Measurements from ENCODE around the gene VAMP1.
"Not testable (repeated sequence)": the region's sequence is repeated elsewhere in the genome, so short reads cannot be mapped to it uniquely, and the experiment has no call there.

VAMP1 gene

DNA sequence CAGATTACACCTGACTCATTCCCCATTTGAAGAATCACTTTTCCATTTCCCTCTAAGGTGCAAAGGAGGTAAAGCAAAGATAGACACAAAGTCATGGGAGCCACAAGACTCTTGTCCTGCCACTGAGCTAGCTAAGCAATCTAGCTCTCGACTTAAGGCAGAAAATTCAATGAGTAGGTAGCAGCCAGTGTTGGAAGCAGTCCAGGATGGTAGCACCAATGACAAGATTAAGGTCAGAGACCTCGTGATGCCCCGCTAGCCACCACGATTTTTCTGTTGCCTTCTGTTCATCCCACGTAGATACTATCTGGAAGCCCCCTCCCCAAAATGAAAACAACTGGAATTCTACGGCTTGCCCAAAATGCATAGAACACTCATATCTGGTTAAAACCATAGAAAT is 1.4 kb downstream of the VAMP1 start:
- no peak for DNase-seq

DNA sequence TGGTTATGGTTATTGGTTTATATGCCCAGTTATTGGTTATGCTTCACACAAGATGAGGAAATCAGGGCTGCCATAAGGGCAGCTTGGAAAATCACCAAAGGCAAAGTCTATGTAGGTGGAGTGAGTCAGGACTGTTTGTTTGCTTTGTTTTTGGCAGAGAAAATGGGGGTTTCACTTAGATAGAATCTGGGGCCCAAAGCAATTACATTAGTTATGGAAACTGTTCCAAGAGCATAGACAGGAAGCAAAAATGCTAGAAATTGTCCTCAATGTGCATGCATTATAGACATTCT is 2.2 kb downstream of the VAMP1 start:
- no peak for DNase-seq

DNA sequence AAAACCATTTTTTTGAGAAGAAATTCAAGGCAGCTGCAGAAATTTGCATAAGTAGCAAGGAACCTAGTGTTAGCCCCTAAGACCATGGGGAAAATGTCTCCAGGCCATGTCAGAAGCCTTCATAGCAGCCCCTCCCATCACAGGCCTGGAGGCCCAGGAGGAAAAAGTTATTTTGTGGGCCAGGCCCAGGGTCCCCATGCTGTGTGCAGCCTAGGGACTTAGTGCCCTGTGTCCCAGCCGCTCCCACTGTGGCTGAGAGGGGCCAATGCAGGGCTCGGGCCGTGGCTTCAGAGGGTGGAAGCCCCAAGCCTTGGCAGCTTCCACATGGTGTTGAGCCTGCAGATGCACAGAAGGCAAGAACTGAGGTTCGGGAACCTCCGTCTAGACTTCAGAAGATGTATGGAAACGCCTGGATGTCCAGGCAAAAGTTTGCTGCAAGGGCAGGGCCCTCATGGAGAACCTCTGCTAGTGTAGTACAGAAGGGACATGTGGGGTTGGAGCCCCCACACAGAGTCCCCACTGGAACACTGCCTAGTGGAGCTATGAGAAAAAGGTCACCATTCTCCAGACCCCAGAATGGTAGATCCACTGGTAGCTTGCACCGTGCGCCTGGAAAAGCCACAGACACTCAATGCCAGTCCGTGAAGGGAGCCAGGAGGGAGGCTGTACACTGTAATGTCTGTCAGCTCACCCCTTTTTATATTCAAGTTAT is 2.8 kb downstream of the VAMP1 start:
- not testable (repeated sequence) for DNase-seq

DNA sequence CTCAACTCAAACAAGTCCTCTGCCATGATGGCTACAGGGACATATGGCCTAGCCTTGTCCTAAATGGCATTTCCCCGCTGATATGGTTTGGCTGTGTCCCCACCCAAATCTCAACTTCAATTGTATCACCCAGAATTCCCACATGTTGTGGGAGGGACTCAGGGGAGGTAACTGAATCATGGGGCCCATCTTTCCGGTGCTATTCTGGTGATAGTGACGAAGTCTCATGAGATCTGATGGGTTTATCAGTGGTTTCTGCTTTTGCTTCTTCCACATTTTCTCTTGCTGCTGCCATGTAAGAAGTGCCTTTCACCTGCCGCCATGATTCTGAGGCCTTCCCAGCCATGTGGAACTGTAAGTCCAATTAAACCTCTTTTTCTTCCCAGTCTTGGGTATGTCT is 3.7 kb downstream of the VAMP1 start:
- not testable (repeated sequence) for DNase-seq

DNA sequence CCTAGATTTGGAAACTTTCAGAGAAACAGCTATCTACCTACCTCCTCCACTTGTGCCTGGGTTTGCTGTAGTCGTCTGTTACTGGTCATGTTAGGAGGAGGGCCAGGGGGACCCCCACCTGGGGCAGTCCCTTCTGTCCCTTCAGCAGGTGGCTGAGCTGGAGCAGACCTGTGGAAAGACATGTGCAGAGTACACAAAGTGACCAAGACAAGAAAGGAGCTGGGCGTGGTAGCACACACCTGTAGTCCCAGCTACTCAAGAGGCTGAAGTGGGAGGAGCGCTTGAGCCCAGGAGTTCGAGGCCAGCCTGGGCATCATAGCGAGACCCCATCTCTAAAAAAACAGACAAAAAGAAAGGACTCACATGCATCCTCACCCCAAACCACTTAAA is 4.3 kb downstream of the VAMP1 start:
- DNase-seq, result no peak

DNA sequence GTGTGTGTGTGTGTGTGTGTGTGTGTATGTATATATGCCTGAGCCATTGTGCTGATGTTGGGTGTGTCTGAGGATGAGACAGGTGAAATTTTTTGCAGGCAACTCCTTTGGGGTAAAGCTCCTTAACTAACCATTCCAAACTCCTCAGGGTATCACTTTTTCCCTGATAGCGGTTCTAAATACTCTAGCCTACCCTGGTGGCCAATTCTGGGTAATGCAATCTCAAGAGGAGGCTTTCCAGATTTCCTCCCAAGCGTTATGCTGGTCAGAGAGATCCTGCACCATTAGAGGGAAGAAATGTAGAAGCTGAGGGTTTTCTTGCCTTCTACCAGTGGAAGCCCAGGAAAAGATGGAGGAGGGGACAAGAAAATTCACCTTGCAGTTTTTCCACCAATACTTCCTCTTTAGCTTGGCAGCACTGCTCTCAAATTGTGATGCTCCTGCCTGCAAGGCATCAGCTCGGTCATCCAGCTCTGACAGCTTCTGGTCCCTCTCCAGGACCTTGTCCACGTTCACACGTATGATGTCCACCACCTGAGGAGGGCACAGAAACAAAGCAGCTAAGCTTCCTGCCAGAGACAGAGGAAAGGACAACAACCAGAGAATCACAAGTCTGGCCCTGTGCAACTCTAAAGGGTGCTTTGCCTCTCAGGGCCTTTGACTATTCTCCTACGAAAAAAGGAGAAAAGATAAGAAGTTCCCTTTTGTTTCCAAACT is 4.9 kb downstream of the VAMP1 start:
- no peak for DNase-seq

DNA sequence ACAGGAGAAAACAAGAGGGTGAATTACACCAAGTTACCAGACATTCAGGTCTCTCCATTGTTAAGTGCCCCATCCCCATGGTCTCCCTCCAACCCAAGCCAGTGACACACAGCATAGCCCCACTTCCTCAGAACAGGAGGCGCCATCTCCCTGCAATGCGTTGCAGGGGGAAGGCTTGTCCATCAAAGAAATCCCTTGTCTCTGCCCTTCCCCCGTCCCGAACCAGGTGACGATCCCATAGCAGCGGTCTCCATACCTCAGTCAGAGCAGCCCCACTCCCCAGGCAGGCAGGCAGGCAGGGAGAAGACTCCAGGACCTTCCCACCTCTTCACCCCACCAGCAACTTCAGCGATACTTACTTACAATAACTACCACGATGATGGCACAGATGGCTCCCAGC is 5.9 kb downstream of the VAMP1 start:
- no peak for DNase-seq

DNA sequence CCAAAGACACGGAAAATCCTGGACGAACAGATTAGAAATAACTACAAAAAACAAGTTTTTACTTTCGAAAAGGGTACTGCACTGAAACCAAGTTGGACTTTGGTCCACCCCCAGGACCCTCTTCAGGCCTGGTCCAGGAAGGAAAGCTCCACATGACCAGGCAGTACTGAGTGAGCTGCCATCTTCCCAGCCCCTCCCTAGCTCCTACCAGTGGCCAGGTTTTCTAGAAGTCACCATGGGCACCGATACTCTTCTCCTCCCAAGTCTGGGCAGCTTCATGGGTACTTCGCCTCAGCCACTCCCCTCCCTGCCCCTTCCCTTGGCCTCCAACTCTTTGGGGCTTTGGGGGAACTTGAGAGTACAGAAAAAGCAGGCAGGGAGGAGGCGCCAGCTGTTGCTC is 6.6 kb downstream of the VAMP1 start:
- no peak for DNase-seq

DNA sequence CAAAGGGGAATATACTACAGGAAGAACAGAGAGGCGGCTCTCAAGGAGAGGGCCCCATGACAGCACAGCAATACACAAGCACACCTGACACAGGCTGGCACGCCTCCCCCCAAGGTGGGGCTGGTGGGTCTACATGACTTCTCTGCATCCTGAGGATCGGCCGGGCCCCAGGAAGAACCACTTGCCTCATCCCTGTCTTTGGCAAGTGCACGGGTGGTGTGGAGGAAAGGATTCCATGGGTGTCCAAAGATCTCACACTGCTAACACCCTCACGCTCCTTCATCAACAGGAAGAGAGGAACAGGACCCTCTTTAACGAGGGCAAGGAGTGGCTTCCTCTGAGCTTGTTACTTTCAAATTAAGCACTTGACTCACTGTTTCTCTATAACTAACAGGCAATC is 7.3 kb downstream of the VAMP1 start:
- peak; percentile 50 for DNase-seq

DNA sequence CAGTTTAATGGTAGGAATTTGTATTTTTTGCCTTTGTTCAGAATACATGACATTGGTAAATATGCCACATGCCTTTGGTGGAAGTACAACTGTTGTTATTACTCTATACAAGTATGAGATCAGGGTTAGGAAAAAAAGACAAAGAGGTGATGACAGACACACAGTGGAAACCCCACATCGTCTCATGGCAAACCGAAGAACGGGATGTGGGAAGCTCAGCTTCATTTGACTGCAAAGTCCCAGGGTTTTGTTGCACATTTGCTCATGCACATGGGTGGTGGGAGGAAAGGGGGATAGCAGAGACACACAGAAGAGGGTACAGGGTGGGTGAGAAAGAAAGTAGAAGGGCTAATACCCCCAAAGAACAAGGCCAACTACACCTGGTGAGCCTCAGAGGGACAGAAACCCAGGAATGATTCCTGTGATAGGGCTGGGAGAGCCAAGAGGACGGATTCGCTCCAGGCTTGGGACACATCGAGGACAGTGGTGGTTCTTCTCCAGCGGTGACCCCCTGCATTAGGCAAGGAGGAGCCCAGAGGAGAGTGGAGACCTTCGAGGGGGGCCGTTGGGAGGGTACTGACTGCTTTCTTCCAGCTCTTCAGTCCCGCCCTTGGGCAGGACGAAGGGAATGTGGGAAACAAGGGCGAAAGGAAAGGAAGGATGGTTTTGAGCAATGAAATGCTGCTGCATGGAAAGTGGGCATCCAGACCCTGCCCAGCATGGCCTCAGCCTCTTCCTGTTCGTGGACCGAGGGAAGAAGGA is 8.1 kb downstream of the VAMP1 start:
- DNase-seq, result no peak

DNA sequence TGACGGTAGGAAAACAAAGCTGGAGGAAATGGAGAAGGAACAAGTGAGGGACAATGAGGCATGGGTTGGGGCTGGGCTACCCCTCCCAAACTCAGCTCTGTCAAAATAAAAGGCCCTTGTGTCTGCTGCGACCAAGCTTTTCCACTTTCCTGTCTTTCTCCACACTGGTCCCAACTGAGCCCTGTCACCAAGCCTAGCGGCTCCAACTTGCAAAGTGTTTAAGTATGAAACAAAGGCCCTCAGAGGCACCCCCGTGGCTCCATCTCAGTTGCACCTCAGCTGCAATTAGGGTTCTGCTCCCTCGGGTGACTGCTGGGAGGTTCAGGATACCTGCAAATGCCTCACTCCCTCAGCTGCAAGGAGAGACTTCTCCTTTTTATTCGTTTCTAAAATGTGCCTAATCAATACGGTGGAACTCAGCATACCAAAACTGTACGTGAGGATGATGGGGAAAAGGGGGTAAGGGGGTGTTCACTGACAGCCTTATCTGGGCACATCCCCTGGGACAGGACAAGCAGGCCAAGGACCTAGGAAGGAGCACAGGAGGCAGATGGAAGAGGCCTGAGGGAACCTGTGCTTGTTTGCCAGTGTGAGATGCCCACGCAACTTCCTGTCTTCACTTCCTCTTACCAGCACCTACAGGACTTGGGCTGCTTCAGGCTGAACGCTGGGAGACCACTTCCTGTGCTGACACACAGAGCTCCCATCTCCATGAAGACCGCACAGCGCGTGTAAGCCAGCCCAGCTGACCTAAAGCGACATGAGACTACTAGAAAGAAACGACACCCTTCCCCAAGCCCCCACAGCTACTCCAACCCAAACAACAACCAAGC is 8.9 kb downstream of the VAMP1 start:
- peak; percentile 75 for DNase-seq

DNA sequence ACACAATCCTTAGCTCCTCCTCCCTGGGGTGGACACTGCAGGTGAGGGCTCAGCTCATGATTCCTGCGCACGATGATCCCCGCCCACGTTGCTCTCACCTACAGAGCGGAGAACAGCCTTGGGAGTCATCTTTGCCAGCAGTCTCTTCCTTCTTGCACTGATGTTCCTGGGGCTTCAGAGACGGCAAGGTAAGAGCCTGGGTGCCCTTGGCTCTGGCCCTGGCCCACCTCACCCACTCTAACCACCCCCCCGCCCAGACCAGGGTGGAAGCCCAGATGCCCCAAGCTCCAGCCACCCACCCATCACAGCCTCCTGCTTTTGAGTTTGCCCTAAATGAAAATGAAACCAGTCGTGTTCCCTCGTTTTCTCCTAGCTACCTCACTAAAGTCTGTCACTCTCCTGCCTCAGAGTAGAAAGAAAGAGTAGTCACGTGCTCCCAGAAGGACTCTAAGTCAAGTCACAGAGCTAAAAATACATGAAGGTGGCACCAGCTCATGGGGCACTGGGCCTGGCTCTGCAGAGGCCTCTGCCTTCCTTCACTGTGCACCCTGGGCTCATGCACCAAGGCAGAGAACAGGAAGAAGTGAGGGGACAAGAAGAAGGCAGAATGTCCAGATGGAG is 9.6 kb downstream of the VAMP1 start:
- DNase-seq, result no peak

DNA sequence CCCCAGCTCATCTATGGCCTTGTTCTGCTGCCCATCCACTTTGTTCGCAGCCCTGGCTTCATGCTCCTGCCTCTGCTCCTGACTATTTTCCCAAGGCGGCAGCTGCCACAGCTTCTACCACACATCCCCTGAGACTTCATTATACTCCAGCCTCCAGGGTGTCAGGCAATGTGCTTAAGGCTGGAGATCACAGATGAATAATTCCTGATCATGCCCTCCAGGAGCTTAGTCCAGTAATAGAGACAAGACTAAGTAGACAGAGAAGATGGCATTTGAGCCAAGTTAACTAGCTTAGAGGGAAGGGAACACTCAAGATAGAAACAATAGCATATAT is 11.5 kb downstream of the VAMP1 start:
- no peak for DNase-seq

DNA sequence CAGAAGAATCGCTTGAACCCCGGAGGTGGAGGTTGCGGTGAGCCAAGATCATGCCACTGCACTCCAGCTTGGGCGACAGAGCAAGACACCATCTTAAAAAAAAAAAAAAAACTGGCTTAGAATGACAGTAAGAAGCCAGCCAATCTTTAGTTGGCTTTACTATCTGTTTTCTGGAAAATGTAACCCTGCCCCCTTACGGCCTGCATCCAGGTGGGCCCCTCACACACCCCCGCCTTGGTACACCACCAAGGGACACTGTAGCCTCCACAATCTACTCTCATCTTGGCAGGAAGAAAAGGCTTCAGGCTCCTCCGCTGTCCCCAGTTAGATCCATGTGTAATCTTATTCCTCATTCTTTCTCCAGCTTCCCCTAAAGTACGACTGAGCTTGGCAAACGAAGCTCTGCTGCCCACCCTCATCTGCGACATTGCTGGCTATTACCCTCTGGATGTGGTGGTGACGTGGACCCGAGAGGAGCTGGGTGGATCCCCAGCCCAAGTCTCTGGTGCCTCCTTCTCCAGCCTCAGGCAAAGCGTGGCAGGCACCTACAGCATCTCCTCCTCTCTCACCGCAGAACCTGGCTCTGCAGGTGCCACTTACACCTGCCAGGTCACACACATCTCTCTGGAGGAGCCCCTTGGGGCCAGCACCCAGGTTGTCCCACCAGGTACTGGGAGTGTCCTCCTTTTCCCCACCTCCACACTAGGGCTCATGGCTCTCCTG is 12.0 kb downstream of the VAMP1 start:
- DNase-seq, result no peak

DNA sequence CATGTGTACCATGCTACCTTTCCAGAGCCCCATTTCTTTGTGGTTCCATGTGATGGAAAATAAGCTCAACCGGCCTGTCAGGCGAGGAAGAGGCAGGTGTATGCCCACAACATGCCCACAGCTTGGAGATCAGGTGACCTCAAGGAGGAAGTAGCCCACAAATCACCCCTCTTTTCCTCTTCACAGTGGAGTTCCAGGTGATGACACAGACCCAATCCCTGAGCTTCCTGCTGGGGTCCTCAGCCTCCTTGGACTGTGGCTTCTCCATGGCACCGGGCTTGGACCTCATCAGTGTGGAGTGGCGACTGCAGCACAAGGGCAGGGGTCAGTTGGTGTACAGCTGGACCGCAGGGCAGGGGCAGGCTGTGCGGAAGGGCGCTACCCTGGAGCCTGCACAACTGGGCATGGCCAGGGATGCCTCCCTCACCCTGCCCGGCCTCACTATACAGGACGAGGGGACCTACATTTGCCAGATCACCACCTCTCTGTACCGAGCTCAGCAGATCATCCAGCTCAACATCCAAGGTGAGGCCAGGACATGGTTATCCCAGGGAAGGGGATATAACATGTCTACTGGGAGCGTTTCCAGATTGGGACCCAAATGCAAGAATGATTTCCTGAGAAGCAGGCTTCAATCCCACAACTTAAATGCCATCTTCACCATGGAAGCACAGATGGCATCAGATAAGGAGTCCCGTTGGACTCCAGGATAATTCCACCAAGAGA is 13.1 kb downstream of the VAMP1 start:
- DNase-seq, result no peak

DNA sequence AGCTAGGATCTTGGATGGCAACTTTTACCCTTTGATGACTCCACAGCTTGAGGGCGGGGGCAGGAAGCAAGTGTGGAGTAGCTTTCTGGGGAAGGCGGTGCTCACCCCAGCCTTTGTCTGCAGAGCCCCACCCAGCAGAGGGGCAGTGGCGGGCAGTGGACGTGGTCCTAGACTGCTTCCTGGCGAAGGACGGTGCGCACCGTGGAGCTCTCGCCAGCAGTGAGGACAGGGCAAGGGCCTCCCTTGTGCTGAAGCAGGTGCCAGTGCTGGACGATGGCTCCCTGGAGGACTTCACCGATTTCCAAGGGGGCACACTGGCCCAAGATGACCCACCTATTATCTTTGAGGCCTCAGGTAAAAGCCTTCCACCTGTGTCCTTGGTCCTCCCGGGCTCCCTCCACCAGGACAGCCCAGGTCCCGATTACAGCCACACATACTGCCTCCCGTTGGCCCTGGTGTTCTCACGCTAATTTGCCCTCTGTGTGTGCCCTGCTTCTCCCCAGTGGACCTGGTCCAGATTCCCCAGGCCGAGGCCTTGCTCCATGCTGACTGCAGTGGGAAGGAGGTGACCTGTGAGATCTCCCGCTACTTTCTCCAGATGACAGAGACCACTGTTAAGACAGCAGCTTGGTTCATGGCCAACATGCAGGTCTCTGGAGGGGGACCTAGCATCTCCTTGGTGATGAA is 17.4 kb downstream of the VAMP1 start:
- no peak for DNase-seq

DNA sequence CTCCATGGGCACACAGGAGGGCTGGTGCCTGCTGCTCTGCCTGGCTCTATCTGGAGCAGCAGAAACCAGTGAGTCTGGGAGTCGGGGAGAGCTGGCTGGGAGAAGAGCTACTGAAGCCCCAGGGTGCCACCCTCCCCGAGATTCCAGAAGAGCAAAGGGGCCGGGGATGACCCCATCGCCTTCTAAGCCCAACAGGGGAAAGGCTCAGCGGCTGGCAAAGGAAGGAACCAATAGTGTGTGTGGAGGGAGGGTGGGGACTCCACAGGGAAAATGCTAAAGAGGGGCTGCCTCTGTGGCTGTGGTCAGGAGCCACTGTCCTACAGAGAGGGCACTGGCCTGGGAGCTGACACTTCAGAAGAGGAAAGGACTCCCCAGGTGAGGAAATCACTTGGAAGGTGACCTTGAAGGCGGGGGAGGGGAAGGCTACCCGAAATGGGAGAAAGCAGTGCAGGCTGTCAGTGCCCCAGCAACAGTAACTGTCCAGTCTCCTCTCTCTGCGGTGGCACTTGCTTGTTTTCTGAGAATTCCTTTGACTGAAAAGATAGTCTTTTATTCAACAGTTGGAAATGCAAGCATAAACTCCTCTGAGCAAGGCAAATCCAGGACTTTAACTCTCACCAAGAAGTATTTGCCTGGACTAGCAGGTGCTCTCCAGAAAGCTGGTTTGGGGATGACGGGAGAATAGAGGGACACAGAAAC is 18.1 kb downstream of the VAMP1 start:
- no peak for DNase-seq

DNA sequence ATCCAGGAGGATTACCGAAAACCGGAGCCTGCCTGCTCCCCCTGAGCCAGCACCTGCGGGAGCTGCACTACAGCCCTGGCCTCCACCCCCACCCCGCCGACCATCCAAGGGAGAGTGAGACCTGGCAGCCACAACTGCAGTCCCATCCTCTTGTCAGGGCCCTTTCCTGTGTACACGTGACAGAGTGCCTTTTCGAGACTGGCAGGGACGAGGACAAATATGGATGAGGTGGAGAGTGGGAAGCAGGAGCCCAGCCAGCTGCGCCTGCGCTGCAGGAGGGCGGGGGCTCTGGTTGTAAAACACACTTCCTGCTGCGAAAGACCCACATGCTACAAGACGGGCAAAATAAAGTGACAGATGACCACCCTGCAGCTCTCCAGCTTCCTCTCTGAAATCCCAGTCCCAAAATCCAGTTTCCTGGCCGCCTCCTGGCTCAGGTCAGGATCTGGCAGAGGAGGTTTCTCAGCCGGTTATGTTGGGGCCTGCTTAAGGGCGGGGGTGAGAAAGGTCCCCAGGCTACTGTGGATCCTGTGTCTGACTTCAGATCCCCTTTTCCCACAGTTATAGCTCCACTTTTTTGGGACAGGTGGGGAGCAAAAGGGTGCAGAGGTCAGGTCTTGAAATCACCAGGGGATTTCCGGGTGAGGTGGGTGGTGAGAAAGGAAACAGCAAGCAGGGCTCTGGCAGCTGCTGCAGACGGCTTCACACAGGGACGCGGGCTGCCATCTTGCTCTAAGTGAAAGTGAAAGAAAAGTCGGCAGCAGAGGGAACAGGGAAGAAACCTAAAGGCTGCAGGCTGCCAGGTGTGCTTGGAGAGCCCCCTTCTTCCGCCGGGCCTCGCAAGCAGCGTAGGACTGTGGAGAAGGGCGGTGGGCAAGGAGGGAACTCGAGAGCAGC is 18.9 kb downstream of the VAMP1 start, which contains the start of gene TAPBPL:
Gene TAPBPL (plus strand): TSS at position 695 of the 897 bp plus-strand sequence. CDS start 207 bp downstream, outside the sequence.
- peak; percentile 75 for DNase-seq

DNA sequence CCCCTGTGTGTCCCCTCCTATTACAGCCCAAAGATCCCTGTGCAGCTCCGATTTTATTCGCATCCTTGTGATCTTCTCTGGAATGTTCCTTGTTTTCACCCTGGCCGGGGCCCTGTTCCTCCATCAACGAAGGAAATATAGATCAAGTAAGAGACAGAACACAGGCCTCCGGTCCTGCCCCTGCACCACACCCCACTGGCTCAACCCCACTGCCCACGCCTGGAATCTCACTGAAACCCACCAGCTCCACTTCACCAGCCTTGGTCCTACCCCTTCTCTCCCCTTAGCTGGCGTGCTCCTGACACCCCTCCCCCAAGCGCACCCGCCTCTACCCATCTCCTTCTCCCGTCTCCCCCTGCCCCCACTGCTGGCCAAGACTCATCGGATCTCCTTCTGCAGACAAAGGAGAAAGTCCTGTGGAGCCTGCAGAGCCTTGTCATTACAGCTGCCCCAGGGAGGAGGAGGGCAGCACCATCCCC is 19.6 kb downstream of the VAMP1 start:
- DNase-seq, result no peak

Data from activated T-cell treated with anti-CD3 and anti-CD28 coated beads, Interleukin-2, amount 50 U/mL, for 1 hour (primary cell).